ENCODE data around the gene TMEM164.

TMEM164 gene

DNA sequence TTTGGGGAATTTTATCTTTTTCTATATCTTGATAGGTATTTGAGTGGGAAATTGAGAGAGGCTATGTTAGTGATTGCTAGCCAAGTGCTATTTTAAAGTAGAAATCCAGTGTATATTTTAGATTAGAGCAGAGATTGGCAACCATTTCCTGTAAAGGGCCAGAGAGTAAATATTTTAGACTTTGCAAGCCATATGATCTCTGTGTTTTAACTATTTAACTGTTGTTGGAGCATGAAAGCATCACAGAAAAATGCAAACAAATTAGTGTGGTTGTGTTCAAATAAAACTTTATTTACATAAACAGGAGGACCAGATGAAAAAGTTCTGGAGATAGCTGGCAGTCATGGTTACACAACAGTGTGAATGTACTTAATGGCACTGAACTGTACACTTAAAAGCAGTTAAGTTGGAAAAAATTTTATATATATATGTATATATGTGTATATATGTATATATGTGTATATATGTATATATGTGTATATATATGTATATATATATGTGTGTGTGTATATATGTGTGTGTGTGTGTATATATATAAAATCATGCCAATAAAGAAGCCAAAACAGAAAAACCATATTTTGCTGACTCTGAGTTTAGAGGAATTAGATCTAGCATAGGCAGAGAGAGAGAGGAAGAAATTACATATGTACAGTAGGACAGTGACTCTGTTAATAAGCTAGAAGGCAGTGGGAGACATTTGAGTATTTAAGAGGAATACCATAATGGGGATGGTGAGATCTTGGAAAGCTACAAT, 83.4 kb downstream of the TMEM164 start:
- DNase-seq = no peak

DNA sequence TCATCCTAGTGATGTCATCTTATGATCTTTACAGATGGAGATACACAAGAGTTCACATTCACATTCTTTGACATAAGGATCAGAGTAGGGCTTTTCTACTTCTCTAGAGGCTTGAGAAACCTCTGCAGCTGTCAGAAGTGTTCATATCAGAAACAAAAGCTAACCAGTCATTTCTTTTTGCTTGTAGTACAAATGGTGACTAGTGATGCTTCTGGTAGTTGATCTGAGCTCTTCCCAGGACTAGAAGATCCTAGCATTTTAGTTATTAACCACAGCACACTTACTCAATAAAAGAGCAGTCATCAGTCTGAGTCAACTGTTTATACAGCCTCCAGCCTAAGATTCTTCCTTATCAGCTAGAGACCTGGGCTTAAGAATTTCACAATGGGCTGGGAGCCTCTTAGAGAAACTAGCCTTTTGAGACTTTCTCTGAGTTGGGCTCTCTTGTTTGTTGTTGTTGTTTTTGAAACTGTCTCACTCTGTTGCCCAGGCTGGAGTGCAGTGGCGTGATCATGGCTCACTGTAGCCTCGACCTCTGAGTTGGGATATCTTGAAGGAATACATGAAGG, 84.1 kb downstream of the TMEM164 start:
- DNase-seq = peak; percentile 8

DNA sequence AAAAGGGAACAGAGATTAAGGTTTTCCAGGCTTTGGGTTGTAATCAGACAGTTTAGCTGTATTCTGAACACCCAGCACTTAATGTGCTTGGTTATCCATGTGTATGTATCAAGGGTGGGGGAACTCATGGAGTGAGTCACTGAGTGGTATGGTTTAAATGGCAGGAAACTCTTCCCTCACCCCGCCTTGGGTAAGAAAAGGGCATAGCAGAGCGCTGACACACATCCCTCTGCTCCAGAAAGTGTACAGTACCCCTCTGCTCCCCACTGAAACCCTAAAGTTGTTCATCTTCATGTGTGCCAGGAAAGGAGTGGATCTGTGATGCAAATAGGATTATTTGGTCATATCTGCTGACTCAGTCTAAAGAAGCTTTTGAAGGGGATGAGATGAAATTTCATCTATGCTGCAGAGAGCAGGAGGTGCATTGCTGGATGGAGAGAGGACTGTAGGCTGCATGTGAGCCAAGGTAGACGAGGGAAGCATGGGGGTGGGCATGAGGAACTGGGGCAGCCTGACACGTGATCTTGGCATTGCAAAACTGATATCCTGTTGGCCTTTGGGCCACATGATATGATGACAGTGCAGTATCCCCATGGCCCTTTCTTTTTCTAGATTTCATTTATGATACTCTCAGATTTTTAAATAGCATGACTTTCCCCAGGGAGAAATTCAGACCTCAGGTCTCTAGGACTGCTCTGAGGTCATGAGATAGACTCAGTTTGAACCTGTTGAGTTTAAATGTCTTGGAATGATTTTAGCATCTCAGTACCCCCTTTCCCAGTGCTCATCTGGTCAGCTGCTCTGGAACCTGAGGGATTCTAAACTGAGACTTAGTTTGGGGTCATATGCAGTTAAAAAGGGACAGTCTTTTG, 84.8 kb downstream of the TMEM164 start:
- peak; percentile 35 for DNase-seq

DNA sequence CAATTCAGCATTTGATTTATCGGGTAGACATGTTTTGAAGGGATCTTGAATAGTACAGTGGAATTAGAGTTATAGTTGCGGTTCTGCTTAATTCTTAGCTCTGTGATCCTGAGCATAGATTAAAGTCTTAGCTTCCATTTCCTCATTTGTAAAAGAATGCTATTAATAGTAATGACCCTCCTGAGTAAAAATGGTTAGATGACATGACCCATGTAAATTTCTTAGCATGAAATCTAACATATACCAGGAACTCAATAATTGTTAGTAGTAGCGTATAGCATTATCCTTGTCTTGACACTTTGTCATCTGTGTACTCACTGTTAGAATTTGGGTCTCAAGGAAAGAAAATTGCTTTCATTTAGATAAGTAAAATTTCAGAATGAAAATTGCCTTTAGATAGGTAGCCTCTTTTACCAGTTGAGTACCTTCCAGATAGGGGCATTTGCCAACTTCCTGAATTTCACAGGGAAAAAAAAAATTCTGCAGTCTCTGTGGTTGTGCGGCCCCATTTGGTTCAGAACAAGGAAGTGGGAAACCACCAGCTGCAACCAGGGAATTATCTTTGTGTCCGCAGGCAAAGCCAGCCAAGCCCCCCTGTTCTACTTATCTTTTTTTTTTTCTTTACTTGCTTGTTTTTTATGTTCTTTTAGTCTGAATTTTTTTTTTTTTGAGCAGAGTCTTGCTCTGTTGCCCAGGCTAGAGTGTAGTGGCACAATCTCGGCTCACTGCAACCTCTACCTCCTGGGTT, 86.9 kb downstream of the TMEM164 start:
- no peak for DNase-seq

DNA sequence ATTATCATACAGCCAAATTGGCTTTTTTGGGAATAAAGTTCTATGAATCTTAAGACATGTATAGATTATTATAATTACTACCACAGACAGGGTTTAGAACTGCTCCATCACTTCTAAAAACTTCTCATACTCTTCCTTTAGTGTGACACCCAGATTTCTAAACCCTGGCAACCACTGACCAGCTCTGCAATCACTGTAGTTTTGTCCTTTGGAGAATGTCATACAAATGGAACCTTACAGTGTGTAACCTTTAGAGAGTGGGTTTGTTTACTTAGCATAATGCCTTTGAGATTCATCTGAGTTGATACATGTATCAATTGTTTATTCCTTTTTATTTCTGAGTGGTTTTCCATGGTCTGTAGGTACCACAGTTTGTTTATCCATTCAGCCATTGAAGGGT, 95.0 kb downstream of the TMEM164 start:
- DNase-seq = no peak

DNA sequence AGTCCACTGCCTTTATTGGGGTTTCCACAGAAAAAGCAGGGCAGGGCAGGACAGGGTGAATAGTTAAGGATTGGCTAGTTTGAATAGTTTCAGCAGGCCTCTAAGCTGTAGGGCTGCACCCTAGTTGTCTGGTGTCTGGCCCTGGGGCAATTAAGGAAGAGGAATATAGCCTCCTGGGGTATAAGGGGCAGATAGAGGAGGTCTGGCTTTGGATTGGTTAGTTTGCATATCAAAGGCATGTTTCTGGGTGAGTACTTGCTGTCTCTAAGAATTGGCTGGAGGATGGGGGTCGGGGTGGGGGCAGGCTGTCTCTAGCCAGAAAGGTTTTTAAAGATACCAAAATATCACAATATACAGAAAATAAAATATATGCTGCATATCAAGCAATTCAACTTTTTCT, 100.4 kb downstream of the TMEM164 start:
- no peak for DNase-seq

DNA sequence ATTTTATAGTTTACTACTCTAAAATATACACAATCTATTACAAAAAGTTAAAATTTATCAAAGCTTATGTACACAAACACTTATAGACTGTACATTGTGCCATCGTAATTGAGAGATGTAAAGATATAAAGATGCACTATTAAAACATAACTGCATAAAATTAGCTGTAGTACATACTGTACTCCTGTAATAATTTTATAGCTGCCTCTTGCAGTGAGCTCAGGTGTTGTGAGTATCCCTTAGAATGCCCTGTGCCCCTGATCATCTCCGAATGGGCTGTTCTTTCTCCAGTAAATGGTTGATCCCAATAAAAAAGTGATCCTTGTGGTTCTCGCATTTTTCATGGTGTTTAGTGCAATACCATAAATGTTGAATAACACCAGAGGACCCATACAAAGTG, 101.2 kb downstream of the TMEM164 start:
- no peak for DNase-seq

DNA sequence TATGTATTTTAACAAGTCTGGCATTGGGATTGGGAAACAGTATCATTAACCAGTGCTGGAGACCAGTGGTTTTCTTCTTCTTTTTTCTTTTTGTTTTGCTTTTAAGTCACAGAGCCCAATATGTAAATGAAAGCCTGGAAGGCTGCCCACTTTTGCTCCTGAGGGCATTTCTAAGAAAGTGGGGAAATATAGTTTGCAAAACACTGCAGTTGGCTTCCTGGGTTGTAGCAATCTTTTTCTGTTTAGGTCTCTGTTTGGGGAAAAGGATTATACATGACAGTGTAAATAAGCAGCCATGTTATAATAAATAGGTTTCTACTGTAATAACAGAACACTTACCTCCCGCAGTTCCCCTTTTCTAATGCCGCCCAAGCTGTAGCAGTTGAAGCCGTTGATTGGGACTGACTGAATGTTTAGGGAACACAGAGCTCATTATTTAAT, 105.5 kb downstream of the TMEM164 start:
- no peak for DNase-seq

DNA sequence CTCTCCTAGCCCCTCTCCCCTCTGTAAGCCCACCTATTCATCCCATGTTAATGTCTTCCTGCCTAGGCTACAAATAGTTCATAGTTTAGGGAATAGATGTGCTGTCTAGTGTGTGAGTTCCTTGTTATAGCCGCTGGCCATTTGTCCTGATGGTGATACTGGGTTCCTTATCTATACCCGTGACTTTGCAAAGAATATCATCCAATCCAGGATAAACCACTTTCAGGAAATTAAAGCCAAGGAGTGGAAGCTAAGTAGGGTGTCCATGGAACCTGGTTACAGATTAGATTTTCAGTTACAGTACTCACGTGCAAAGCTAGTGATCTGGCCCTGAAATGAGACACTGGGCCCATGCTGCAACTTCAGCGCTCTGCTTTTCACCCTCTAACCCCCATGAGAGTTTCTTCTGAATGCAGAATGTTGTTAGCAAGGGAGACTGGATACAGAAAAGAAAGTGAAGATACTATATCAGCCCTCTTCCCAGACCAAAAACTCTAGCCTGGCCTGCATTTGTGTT, 111.4 kb downstream of the TMEM164 start:
- DNase-seq = peak; percentile 19

DNA sequence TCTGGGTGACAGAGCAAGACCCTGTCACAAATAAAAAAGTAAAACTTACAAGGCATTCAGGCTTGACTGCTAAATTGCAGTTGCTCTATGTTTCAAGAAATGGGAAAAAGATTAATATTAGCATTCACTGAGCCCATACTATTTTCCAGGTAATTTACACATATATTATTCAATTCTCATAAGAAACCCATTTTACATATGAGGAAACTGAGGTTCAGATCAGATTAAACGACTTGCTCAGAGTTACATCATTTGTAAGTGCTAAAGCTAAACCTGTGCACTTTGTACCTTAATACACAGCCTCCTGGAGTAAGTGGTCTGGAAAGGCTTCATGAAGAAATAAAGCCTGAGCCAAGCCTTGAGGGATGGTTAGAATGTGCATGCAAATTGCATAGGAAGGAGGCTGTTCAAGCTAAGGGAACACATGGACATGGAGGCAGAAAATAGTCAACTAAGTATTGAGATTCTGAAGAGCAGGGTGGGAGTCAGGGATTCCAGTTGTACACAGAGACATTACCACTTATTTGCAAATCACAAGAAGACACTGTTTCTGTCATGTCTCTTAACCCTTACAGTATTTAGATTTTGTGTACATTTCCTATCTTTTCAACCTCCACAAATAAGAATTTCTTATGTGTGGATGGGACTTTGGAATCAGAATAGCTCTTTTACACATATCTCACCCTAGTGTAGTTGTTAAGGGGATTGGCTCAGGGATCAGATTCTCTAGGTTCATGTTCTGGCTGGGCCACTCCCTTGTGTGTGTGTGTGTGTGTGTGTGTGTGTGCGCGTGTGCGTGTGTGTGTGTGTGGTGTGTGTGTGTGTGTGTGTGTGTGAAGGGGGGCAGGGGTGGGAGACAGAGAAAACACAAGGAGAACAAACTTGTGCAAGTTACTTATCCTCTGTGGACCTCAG, 113.4 kb downstream of the TMEM164 start:
- DNase-seq = no peak

DNA sequence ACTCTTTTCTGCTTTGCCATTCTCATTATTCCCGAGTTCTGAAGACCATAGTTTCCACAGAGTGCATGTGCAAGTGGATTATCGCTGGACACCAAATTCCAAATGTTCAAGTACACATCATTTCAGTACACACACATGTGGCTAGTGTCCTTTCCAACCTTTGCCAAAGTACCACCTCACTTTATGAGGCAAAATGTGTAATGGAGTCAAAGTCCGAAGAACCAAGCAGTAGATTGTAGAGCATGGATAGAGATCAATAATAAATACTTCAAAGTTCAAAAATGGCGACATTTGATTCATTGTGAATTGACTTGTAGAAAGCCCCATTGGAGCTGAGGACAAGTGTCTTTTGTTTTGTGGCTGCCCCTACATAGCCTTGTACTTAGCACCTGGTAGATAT, 115.6 kb downstream of the TMEM164 start:
- DNase-seq = no peak

DNA sequence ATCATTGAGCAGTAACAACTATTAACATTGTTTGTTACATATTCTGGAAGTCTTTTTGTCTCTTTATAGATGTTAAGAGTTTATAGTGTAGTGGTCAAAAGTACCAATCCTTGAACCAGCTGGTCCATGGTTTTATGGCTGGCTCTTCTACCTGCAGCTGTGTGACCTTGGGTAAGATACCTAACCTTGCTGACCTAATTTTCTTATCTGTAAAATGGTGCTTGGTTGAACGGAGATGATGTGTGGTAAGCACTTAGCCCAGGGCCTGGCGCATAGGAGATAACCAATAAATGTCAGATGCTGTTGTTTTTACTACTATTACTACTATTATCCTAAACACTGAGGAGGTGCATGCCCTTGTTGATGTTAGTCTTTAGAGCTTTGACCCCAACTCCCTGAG, 116.6 kb downstream of the TMEM164 start:
- no peak for DNase-seq

DNA sequence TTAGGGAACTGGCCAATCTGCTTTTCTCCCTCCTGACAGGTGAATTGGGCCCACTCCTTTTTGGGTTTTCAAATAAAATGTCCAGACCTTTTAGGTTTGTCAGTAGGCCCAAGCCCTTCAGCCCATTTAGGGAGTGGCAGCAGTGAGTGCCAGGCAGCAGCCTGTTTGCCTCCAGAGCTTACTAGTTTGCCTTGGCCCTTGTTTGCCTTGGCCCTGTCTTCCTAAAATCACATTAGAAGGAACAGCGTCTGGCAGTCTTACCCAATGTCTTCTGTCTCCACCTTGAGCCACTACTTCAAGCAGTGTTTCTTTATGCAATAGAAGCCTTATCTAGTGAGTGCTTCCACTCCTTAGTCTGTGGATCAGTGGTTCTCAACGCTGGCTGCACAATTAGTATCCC, 117.1 kb downstream of the TMEM164 start:
- DNase-seq = peak; percentile 33

DNA sequence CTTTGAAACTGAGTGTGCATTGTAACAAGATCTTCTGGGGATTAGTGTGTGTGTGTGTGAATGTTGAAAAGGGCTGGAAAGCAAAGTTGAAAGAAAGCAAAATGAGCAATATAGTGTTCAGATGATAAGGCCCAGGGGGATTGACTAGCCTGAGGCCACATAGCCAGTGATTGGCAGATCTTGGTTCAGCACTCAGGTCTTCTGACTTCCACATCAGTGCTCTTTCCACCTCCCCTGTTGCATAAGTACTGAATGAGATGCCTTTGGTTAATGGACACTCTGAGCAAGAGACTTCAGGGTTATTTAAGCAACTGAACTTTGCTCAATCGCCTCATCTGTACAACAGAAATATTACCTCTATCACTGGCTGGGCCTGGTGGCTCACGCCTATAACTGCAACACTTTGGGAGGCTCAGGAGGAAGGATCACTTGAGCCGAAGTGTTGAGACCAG, 120.4 kb downstream of the TMEM164 start:
- DNase-seq = no peak

DNA sequence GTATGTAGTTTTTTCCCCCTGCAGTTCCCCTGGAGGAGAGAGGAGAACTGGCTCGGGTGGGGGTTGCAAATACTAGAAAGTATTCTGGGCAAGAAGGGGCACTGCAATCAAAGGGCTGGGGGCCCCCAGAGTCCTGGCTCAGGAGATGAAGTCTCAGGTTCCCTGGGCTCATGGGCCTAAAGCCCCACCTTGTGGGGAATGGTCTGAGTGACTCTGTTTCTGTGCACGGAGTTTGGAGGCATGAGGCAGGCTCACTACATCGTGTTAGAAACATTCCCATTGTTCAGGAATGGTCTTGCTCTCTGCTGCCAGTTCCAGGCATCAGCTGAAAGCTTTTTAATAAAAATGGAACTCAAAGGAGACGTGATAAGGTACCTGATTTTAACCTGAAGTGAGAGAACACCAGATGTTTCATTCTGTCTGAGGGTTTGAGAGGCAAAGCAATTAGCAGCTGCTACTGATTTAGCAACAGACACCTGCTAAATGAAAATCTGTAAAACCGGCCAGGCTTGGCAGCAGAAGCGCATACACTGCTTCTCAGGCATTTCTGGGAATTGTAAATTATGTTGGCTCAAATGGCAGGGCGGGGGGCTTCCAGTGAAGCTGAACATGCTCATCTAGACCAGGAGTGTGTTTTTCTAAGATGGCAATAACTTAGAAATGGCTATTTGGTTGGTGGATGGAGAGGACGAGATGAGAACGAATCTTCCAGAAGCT, 122.7 kb downstream of the TMEM164 start:
- peak; percentile 78 for DNase-seq

DNA sequence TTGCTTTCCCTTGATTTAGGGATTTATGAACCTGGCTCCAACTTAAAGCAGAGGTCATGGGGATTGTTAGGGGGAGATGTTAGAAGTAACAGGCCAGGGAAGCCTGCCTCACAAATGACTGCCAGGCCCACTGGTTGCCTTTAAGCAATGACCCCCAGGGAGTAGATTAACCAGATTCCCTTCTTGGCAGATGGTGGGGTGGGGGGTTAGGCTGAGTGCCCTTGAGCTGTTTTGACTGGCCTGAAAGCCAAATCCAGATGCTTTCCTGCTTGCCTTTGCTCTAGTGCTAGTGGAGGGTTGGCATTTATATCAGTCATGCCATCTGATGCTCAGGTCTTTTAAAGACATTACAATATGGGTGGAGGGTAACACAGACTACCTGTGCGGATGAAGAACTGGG, 128.1 kb downstream of the TMEM164 start:
- DNase-seq = peak; percentile 98

DNA sequence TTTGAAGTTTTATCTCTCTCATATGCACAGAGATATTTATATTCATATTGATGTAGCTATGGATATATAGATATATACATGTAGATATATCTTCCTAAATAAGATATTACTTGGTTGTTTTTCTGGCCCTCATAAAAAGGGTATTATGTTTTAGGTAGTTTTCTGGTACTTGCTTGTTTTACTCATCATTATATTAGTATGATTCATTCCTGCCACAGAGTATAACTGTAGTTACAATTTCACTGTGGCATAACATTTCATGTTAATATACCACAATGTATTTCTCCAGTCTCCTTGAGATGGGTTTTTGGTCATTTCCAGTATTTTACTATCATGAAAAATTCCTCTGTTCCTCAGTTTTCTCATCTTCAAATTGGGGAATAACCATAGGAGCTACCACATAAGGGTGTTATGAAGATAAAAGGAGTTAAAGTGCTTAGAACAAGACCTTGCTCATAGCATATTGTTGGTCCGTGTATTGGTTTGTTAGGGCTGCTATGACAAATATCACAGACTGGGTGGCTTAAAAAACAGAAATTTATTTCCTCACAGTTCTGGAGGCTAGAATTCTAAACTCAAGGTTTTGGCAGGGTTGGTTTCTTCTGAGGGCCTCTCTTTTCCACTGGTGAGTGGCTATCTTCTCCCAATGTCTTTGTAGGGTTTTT, 129.7 kb downstream of the TMEM164 start:
- no peak for DNase-seq

DNA sequence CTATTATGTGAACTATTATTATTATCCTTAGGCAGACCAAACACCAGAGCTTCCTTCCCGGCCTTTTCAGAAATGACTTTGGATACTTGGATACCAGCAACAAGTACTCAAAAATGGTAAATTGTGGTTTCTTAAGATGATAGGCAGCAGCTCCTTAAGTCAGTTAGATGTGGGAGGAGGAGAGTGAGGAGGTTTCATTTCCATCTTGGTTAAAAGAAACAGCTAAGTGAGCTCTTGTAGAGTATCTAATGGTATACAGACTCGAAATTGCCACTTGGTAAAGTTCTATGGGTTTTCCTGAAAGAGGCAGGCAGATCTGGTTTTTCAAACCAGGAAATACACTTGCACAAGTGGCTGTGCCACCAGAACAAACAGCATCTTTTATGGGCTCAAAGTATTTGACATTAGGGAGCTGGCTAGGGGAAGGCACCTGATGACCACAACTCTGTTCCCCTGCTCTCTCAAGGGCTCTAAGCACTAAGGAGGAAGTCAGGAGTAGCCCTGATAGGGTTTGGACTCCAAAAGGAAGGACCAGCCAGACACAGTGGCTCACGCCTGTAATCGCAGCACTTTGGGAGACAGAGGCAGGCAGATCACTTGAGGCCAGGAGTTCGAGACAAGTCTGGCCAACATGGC, 130.9 kb downstream of the TMEM164 start:
- DNase-seq = no peak

DNA sequence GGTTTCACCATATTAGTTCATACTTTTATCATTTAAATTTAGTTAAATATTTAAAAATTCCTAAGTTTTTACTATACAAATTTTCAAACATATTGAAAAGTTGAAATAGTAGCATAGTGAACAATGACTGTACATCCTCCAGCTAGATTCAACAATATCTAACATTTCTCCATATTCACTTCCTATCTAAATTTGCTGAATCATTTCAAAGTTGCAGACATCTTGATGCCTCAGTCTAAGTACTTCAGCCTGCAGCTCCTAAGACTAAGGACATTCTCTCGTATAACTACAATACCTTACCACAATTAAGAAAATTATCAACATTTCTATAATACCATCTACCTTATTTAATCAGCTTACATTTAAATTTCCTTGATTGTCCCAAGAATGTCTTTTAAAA, 132.7 kb downstream of the TMEM164 start:
- no peak for DNase-seq

DNA sequence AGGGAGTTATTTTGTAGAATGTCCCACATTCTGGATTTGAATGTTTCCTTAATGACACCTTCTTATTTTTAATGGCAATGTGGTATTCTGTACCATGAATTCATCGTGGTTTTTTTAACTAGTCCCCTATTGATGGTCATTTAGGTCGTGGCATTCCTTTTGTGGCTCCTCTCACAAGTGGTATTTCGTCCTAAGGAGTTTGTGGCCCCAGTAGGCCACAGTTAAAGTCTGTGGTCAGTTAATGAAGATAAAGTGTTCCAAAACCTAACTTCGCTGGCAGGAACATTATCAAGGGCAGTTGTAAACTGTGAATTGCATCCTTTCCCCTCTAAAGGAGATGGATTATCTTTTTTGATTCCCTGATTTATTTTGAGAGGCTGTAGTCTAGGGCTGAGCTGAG, 133.2 kb downstream of the TMEM164 start:
- no peak for DNase-seq

Data from NCI-H82 (cell line).